IMR-90 (cell line): ENCODE measurements around the gene SEC14L6. TPM values are rescaled to one million over a fixed set of nuclear protein-coding genes. Genes with fewer than 3 reads are reported as not detected.

Experiments used
- ATAC-seq: fragments of 200-7000 bp; cut with Tn5 transposase; 2 replicates; pipeline ENCODE4 v1.9.1; 2020; ENCODE audit warnings: low read depth, mild to moderate bottlenecking, moderate library complexity
- BruUV-seq: library from RNA; stranded (reverse); fragments of 400-500 nt; replicated peaks from 2 replicates; lab custom pipeline; 2021; lab: Mats Ljungman, UMichigan
- CTCF ChIA-PET: fragments of 300-600 bp; formaldehyde crosslinking; extraction: SDS; loops from one replicate; lab custom pipeline; 2021; ENCODE audit warnings: antibody characterized with exemption; lab: Yijun Ruan, JAX
- POLR2A ChIA-PET: fragments of 300-600 bp; sonication (Branson Sonifier 250); formaldehyde crosslinking; loops from one replicate; lab custom pipeline; 2022; ENCODE audit warnings: antibody characterized with exemption; ENCODE audit not compliant: unreplicated experiment; lab: Charles Lee
- DNase-seq: peaks from one replicate; pipeline ENCODE4 v3.0.0; 2013
- H2AFZ ChIP-seq: replicated peaks from 2 replicates; pipeline ENCODE3; 2013; ENCODE audit warnings: low read length, mild to moderate bottlenecking; ENCODE audit not compliant: poor library complexity
- H2AK5ac ChIP-seq: 2 replicates; pipeline ENCODE4 v1.6.1; 2013; ENCODE audit warnings: low read depth, low read length, inconsistent platforms
- H2AK9ac ChIP-seq: replicated peaks from 2 replicates; pipeline ENCODE3; 2013; ENCODE audit warnings: mild to moderate bottlenecking, low read depth, low read length, moderate library complexity; ENCODE audit not compliant: poor library complexity
- H2BK120ac ChIP-seq: 2 replicates; pipeline ENCODE4 v1.6.1; 2013; ENCODE audit warnings: low read depth, low read length, inconsistent platforms
- H2BK15ac ChIP-seq: 3 replicates; pipeline ENCODE4 v1.6.1; 2013; ENCODE audit warnings: low read depth, low read length, inconsistent platforms
- H2BK20ac ChIP-seq: 2 replicates; pipeline ENCODE4 v1.6.1; 2013; ENCODE audit warnings: low read depth, mild to moderate bottlenecking, inconsistent platforms, low read length, moderate library complexity
- H2BK5ac ChIP-seq: 2 replicates; pipeline ENCODE4 v1.6.1; 2013; ENCODE audit warnings: mild to moderate bottlenecking, low read depth, low read length, inconsistent platforms; ENCODE audit not compliant: poor library complexity, severe bottlenecking
- H3K14ac ChIP-seq: replicated peaks from 2 replicates; pipeline ENCODE4 v1.6.1; 2013; ENCODE audit warnings: low read depth, low read length, inconsistent platforms
- H3K18ac ChIP-seq: 2 replicates; pipeline ENCODE4 v1.6.1; 2013; ENCODE audit warnings: low read depth, low read length, control low read depth
- H3K23ac ChIP-seq: 2 replicates; pipeline ENCODE4 v1.6.1; 2013; ENCODE audit warnings: low read depth, low read length, inconsistent platforms
- H3K27ac ChIP-seq: 2 replicates; pipeline ENCODE4 v1.5.1; 2013; ENCODE audit warnings: mild to moderate bottlenecking, control low read depth, low read length; ENCODE audit not compliant: insufficient read depth
- H3K27me3 ChIP-seq: 2 replicates; pipeline ENCODE4 v1.6.1; 2013; ENCODE audit warnings: low read length; ENCODE audit not compliant: control insufficient read depth, insufficient read depth
- H3K36me3 ChIP-seq: 2 replicates; pipeline ENCODE4 v1.6.1; 2013; ENCODE audit warnings: low read length, mixed read lengths; ENCODE audit not compliant: control insufficient read depth, insufficient read depth
- H3K4ac ChIP-seq: 2 replicates; pipeline ENCODE4 v1.6.1; 2013; ENCODE audit warnings: low read depth, low read length, inconsistent platforms
- H3K4me1 ChIP-seq: 2 replicates; pipeline ENCODE4 v1.6.1; 2013; ENCODE audit warnings: low read length, mixed read lengths; ENCODE audit not compliant: control insufficient read depth, insufficient read depth
- H3K4me2 ChIP-seq: 2 replicates; pipeline ENCODE4 v1.6.1; 2013; ENCODE audit warnings: low read depth, mild to moderate bottlenecking, control low read depth, low read length, moderate library complexity
- H3K4me3 ChIP-seq: 2 replicates; pipeline ENCODE4 v1.5.1; 2013; ENCODE audit warnings: low read depth, mild to moderate bottlenecking, control low read depth, low read length, moderate library complexity; ENCODE audit not compliant: insufficient read depth
- H3K56ac ChIP-seq: 2 replicates; pipeline ENCODE4 v1.6.1; 2013; ENCODE audit warnings: low read length, inconsistent platforms; ENCODE audit not compliant: insufficient read depth; ENCODE audit errors: extremely low read depth
- H3K79me1 ChIP-seq, 2 experiments: 2 replicates each; pipeline ENCODE4 v1.6.1; 2013; ENCODE audit warnings: low read length in 2 of 2, inconsistent platforms in 1 of 2, low read depth in 1 of 2
- H3K9ac ChIP-seq: 2 replicates; pipeline ENCODE4 v1.6.1; 2013; ENCODE audit warnings: low read depth, low read length, control low read depth
- H3K9me1 ChIP-seq: 2 replicates; pipeline ENCODE4 v1.6.1; 2013; ENCODE audit warnings: low read length, inconsistent platforms; ENCODE audit not compliant: insufficient read depth
- H3K9me3 ChIP-seq: 2 replicates; pipeline ENCODE4 v1.6.1; 2013; ENCODE audit warnings: low read length; ENCODE audit not compliant: control insufficient read depth, insufficient read depth
- H4K20me1 ChIP-seq: 2 replicates; pipeline ENCODE4 v1.6.1; 2013; ENCODE audit warnings: low read length, inconsistent platforms; ENCODE audit not compliant: insufficient read depth
- H4K5ac ChIP-seq: 2 replicates; pipeline ENCODE4 v1.6.1; 2013; ENCODE audit warnings: mild to moderate bottlenecking, low read depth, low read length, control low read depth
- H4K8ac ChIP-seq, 2 experiments: 2 replicates each; pipeline ENCODE4 v1.6.1; 2013; ENCODE audit warnings: low read depth in 2 of 2, low read length in 2 of 2, control low read depth in 1 of 2, inconsistent platforms in 1 of 2
- H4K91ac ChIP-seq: 2 replicates; pipeline ENCODE4 v1.6.1; 2013; ENCODE audit warnings: low read depth, low read length, inconsistent platforms; ENCODE audit not compliant: insufficient read depth
- FOS ChIP-seq: fragments of 150-350 bp; IDR thresholded peaks from 2 replicates; pipeline ENCODE4 v1.6.1; 2016; ENCODE audit warnings: low read depth, low read length
- SMC3 ChIP-seq: fragments of 150-350 bp; IDR thresholded peaks from 2 replicates; pipeline ENCODE4 v1.6.1; 2016; ENCODE audit warnings: low read depth, mild to moderate bottlenecking, antibody characterized with exemption, low read length, moderate library complexity
- WGBS, 2 experiments: methylation state at CpG; one replicate each; pipeline versions ENCODE4 v1.1.5 to v1.1.7; 2013; ENCODE audit warnings: missing lambda C conversion rate in 2 of 2; ENCODE audit not compliant: insufficient read length in 1 of 2; ENCODE audit errors: extremely low coverage in 2 of 2; 5-methylcytosine and 5-hydroxymethylcytosine counted together
- dilution Hi-C: fragments of 300-500 bp; cut with HindIII; formaldehyde crosslinking; loops from one replicate; pipeline ENCODE4 v1.14.3; 2018; ENCODE audit warnings: low sequenced_read_pairs; ENCODE audit not compliant: unreplicated experiment
- in situ Hi-C: fragments of 300-500 bp; cut with MboI; formaldehyde crosslinking; loops from 3 replicates; pipeline ENCODE4 v1.14.3; 2019; ENCODE audit warnings: low sequenced_read_pairs, inconsistent platforms, mixed read lengths
- intact Hi-C: fragments of 100-400 bp; cut with micrococcal nuclease; formaldehyde crosslinking; loops from 2 replicates; pipeline ENCODE4 v1.10.0; 2022
- polyA plus RNA-seq, 3 experiments: library from polyadenylated mRNA; depleted of rRNA; stranded (reverse); fragments of >200 nt; gene quantifications; 2 replicates each; pipeline ENCODE4 v1.2.3, GENCODE V29; 2012; ENCODE audit warnings: low replicate concordance in 1 of 3
- total RNA-seq: library from RNA; depleted of rRNA; stranded (reverse); fragments of >200 nt; gene quantifications from 2 replicates; pipeline ENCODE4 v1.2.3, GENCODE V29; 2012

SEC14L6 gene
- total and polyA plus RNA-seq, 2 of the 4 experiments (the other 2 are of a cell fraction): 0.09 TPM; not detected in 1

DNA sequence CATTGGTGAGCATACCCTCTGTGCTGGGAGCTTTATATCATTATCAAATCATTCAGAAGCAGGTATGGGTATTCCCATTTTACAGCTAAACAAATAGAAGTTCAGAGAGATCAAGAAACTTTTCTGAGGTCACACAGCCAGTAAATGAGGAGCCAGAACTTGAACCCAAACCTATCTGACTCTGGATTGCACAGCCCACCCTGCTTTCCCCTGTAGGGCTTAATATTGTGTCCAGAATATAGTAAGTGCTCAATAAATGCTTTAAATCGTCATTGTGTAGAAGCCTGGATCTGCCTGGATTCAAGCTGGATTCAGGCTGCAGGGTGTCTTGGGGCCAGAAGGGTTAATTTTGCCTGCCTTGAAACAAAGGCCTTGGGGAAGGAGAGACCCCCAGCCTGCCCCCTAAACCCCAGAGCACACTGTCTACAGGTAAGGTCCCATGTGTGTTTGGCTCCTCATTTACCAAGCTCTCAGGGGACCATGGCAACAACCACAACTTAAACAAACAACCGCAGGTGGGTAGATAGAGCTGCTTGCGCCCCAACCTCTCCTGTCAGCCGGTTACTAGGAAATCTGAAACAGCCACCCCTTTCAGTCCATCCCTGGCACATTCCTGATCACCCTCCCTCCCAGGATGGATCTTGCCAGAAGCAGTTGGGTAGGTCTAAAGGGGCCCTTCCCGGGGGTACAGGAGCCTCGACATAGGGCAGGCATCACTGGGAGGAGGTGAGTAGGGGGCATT lies 71.7 kb downstream of the SEC14L6 start:
- no peak overlapping the region for H4K8ac ChIP-seq
- no peaks in the 10 kb centered on the region for H3K79me1 ChIP-seq
- H3K4me2 ChIP-seq: no peak overlapping the region
- H3K9me3 ChIP-seq: no peaks in the 10 kb centered on the region
- no peak overlapping the region for H3K4ac ChIP-seq
- no peak overlapping the region for H4K5ac ChIP-seq
- dilution Hi-C loops: no loop called here
- H3K56ac ChIP-seq: no peak overlapping the region
- H2BK15ac ChIP-seq: no peak overlapping the region
- WGBS, 2 experiments: no CpG with 5 or more reads among the region's 6 CpGs
- H3K27me3 ChIP-seq: peaks cover 67% of the 10 kb centered on the region
- H3K14ac ChIP-seq: no peak overlapping the region
- no peak overlapping the region for H3K9ac ChIP-seq
- H4K20me1 ChIP-seq: no peaks in the 10 kb centered on the region
- no peak overlapping the region for H2BK120ac ChIP-seq
- ATAC-seq (no peak), DNase-seq (no peak)
- no peak overlapping the region for H4K91ac ChIP-seq
- ChIA-PET CTCF (interaction anchor here (0.9 kb wide), 1 partner anchor 10 kb away, joined by 3 read pairs; no protein-coding TSS in a partner anchor), POLR2A (interaction anchor here (0.6 kb wide), 1 partner anchor 50 kb away, joined by 5 read pairs; no protein-coding TSS in a partner anchor)
- H3K18ac ChIP-seq: no peak overlapping the region
- no TSS peak for BruUV-seq
- no peak overlapping the region for H2BK20ac ChIP-seq
- in situ Hi-C loops: no loop called here
- no peak overlapping the region for H3K27ac ChIP-seq
- no peak overlapping the region for H3K23ac ChIP-seq
- H3K4me1 ChIP-seq: no peaks in the 10 kb centered on the region
- TF ChIP-seq FOS: no peak
- no peak for TF ChIP-seq SMC3
- no peak overlapping the region for H2AK5ac ChIP-seq
- H3K36me3 ChIP-seq: no peaks in the 10 kb centered on the region
- no peak overlapping the region for H3K4me3 ChIP-seq
- H3K9me1 ChIP-seq: no peaks in the 10 kb centered on the region
- H2BK5ac ChIP-seq: no peak overlapping the region
- intact Hi-C loops: no loop called here
- H2AK9ac ChIP-seq: no peak overlapping the region
- H2AFZ ChIP-seq: no peak overlapping the region
